GM12874 (cell line): ENCODE results near the gene KRT23.

ENCODE experiments used
- CTCF ChIP-seq: IDR thresholded peaks from 2 replicates; pipeline ENCODE4 v1.5.1; 2011; ENCODE audit warnings: low read depth, mild to moderate bottlenecking, control low read depth, low read length, moderate library complexity; ENCODE audit not compliant: insufficient read depth

Gene KRT23

GRCh38 chr17:40900809-40901356 lies 36.6 kb downstream of the KRT23 start:
- no peak for TF ChIP-seq CTCF

GRCh38 chr17:40896916-40897455 lies 40.5 kb downstream of the KRT23 start:
- no peak for TF ChIP-seq CTCF

GRCh38 chr17:40895106-40895730 lies 42.2 kb downstream of the KRT23 start:
- TF ChIP-seq CTCF = no peak

GRCh38 chr17:40888196-40888720 lies 49.2 kb downstream of the KRT23 start:
- no peak for TF ChIP-seq CTCF

GRCh38 chr17:40886090-40886489 lies 51.4 kb downstream of the KRT23 start:
- no peak for TF ChIP-seq CTCF

GRCh38 chr17:40884708-40885512 lies 52.5 kb downstream of the KRT23 start, which contains the start of gene KRT20:
Gene KRT20 (minus strand): TSS chr17:40885242. CDS start chr17:40885185, 57 bp downstream.
- TF ChIP-seq CTCF = no peak
